AG09319 (cell line): ENCODE data around the gene GMPPB.

Experiments
- DNase-seq: peaks from one replicate; pipeline ENCODE4 v3.0.0-alpha.2; 2010; ENCODE audit warnings: low read depth; ENCODE audit errors: extremely low read depth
- TF ChIP-seq, protein P1 (sequence below): IDR thresholded peaks from 2 replicates; pipeline ENCODE4 v1.5.1; 2011; ENCODE audit warnings: low read depth, mild to moderate bottlenecking, inconsistent platforms, low read length, moderate library complexity

GMPPB gene

DNA sequence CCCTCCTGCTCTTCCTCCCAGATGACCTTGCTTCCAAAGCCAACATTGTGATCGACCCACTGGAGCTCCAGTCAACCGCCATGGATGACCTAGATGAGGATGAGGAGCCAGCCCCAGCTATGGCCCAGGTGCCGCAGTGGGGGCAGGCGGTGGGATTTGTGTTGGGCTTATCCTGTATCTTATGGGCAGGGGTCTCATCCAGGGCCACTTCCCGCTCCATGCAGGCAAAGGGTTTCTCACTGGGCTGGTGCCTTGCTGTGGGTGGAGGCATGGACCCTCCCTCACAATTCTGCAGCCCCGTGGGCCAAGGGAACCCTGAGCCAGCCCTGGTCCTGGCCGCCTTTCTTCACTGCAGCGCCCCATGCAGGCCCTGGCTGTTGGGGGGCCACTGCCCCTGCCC, 19.1 kb downstream of the GMPPB start:
- DNase-seq, result no peak
- TF ChIP-seq, protein P1, sequence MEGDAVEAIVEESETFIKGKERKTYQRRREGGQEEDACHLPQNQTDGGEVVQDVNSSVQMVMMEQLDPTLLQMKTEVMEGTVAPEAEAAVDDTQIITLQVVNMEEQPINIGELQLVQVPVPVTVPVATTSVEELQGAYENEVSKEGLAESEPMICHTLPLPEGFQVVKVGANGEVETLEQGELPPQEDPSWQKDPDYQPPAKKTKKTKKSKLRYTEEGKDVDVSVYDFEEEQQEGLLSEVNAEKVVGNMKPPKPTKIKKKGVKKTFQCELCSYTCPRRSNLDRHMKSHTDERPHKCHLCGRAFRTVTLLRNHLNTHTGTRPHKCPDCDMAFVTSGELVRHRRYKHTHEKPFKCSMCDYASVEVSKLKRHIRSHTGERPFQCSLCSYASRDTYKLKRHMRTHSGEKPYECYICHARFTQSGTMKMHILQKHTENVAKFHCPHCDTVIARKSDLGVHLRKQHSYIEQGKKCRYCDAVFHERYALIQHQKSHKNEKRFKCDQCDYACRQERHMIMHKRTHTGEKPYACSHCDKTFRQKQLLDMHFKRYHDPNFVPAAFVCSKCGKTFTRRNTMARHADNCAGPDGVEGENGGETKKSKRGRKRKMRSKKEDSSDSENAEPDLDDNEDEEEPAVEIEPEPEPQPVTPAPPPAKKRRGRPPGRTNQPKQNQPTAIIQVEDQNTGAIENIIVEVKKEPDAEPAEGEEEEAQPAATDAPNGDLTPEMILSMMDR, result no peak

DNA sequence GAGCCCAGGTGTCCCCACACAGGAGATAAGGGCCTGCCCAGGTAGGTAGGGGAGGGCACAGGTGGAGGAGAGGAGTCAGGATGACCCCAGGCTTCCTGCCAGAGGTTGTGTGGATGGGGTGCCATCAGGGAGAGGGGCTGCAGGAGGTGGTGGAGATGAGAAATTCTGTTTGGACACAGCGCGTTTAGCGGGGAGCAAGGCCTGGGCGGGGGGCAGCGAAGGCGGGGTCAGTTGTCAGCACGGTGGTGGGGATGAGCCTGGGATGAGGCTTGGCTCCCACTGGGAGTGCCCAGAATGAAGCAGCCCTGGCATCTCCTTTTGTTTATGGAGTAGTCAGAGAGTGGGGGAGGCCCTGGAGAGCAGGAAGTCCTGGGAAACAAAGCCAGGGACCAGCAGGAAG, 19.8 kb downstream of the GMPPB start:
- DNase-seq, result no peak
- TF ChIP-seq, protein P1, result no peak

DNA sequence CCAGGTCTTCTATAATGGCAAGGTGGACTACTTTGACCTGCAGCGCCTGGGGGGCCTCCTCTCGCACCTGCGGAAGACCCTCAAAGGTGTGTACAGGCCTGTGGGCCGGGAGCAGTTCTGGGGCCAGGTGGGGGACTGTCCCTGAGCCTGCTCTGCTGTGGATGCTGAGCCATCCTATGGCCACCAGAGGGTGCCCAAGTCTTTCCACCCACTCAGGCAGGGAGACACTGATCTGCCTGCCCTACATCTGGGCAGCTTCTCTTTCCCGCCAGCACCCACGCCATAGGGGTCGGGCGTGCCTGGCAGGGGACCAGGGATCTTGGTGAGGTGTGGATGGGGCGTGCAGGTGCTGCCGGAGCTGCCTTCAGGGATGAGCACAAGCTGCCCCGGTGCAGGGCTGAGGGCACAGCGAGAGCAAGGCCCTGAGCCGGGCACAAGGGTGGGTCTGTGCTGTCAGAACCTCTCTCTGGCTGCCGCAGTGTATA, 20.3 kb downstream of the GMPPB start:
- DNase-seq, result no peak
- TF ChIP-seq, protein P1, result peak; percentile 85

GRCh38 chr3:49702672-49703071, 21.1 kb downstream of the GMPPB start:
- TF ChIP-seq, protein P1, result no peak

GRCh38 chr3:49701388-49702077, 22.2 kb downstream of the GMPPB start:
- TF ChIP-seq, protein P1, result peak; percentile 51
- no peak for DNase-seq

More at GRCh38 chr3:49702672-49703071, 21.1 kb downstream of the GMPPB start:
- no peak for DNase-seq

- DNase-seq, result no peak
- TF ChIP-seq, protein P1, result no peak; the same call in 1 of the 2 replicates
Measured at GRCh38 chr3:49700453-49701128, 23.2 kb downstream of the GMPPB start.

DNA sequence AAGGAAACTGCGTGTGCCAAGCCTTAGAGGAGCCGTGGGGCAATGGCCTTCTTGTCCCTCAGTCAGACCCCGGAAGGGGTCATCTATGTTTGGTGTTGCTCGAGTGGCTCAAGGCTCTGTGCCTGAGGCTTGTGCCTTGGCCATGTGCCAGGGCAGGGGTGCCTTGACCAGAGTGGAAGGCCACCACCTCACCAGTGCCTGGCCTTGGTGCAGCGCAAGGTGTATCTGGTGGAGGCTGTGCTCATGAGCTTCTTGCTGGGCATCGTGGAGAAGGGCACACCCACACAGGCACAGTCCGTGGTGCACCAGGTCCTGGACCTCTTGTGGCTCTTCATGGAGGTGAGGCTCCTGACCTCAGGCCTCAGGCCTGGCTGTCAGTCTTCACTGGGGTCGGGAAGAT, 23.7 kb downstream of the GMPPB start:
- TF ChIP-seq, protein P1, result no peak
- DNase-seq, result no peak
